HG03103 (cell line): ENCODE results near the gene PCDHB4.
"Not testable (repeated sequence)": the region's sequence is repeated elsewhere in the genome, so short reads cannot be mapped to it uniquely, and the experiment has no call there.

Source experiments
- ATAC-seq: cut with Tn5 transposase; IDR thresholded peaks from one replicate; pipeline ENCODE4 v1.9.1; 2021; ENCODE audit warnings: low read depth; ENCODE audit not compliant: unreplicated experiment

PCDHB4 gene

DNA sequence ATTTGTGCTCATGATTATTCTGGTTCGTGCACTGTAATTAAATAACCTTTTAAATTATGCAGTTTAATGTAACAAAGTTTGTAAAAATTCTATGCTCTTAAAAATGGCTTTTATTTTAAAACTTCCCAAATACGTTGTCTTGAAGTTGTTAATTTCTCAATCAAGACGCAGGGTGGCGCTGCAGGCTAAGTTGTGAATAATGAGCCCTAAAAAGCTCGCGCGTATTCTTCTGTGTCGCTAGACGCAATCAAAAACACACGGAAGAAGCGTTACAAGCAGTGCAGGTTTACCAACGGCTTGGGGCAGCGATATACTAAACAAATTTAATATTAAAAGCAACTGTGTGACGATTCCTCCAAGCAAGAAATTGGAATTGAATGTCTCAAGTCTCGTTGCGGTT is at the start of gene PCDHB4:
PCDHB4 (plus strand) TSS at position 256 of the 400 bp plus-strand sequence. CDS start 181 bp downstream, outside the sequence.
- no peak for ATAC-seq

DNA sequence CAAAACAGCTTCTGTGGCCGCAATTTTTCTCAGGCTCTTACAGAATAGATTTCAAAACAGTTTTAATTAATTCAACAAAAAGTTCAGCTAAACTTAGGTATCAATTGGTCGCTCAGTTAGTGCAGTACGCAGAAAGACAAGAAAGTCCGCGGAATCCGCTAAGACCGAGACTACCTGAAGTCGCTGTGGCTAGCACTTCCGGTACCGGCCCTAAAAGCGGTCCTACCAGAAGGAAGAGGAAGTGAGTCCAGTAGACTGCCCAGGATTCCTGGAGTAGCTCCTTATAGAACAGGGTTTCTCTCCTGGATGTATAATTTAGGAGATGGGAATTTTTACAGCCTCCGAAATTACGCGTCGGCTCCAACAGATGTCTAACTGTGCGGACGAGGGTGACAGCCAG is 43.8 kb upstream of the PCDHB4 start:
- ATAC-seq = no peak

DNA sequence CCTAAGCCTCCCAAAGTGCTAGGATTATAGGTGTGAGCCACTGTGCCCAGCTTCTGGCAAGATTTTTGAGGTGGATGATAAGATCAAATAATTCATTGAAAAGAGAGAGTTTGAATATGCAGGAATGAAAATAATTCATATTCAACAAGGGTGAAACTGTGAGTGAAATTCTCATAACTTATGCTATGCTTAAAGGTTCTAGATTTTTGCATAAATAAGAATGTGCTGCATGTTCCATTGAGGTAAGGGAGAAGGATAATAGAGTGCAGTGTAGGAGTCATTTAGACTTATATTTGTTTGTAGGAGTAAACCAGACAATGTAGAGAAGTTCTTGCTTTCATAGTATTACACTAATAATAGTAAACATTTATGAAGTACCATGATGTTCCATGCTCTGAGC is 39.4 kb upstream of the PCDHB4 start:
- no peak for ATAC-seq

DNA sequence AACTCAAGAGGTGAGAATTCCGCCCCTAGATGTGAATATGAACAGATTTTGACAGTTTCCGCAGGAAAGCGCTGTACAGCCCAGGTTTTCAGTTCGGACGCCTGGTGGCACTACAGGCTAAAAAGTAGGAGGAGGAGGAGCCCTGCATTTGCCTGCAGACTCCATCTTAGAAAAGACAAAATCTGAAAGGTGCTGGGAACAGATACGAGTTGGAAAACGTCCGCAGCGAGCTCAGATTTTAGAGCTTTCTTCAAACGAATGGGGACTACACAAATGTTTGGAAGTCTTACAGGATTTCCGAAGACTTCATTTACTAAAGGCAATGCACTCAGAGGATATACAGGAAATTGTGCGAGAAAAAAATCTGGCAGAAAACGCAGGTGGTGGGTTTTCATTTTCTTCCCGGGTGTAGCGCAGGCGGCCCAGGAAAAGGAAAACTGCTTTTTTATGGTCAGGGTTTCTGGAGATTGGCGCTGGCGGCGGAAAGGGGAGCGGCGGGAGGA is 37.1 kb upstream of the PCDHB4 start:
- ATAC-seq = no peak

DNA sequence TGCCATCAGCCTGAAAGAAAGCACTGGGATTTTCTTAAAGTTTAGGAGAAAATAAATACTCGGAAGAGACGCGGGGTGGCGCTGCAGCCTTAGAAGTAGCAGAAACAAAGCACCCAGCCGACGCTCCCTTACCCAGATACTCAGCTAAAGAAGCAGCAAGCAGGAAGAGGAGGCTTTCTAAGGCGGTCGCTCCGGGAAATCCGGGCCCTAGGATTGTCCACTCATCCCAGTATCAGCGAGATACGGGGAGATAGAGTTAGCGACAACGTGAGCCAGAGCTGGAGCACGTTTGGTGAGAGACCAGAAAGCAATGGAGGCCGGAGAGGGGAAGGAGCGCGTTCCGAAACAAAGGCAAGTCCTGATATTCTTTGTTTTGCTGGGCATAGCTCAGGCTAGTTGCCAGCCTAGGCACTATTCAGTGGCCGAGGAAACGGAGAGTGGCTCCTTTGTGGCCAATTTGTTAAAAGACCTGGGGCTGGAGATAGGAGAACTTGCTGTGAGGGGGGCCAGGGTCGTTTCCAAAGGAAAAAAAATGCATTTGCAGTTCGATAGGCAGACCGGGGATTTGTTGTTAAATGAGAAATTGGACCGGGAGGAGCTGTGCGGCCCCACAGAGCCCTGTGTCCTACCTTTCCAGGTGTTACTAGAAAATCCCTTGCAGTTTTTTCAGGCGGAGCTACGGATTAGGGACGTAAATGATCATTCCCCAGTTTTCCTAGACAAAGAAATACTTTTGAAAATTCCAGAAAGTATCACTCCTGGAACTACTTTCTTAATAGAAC is 26.9 kb upstream of the PCDHB4 start, which contains the start of gene PCDHB2:
PCDHB2 (plus strand) TSS at position 135 of the 782 bp plus-strand sequence; CDS start at position 311, 176 bp downstream.
- ATAC-seq = no peak

- ATAC-seq = no peak
Measured at GRCh38 chr5:141095263-141095641, 26.4 kb upstream of the PCDHB4 start.

- not testable (repeated sequence) for ATAC-seq
Measured at GRCh38 chr5:141096181-141096580, 25.4 kb upstream of the PCDHB4 start.

GRCh38 chr5:141096586-141096985 is 25.0 kb upstream of the PCDHB4 start:
- not testable (repeated sequence) for ATAC-seq

DNA sequence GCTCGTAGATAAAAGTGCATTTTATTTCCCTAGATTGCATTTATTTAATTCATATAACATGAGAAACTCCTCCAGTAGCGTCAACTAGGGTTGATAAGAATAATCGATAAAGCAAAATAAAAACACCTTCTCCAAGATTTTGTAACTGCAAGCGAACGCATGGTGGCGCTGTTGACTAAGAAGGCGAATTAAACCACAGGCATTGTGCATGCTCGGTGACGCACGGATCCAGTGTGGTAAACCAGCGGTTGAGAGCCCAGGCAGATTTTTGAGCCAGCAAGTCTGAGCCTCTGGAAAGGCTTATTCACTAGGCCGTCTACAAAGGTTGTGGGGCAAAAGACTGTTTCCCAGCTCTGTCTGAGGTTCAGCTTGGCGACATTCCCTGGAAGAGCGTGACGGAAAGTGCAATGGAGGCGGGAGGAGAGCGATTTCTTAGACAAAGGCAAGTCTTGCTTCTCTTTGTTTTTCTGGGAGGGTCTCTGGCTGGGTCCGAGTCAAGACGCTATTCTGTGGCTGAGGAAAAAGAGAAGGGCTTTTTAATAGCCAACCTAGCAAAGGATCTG is 21.3 kb upstream of the PCDHB4 start, which contains the start of gene PCDHB3:
PCDHB3 (plus strand) TSS at position 231 of the 563 bp plus-strand sequence; CDS start at position 408, 177 bp downstream.
- no peak for ATAC-seq

DNA sequence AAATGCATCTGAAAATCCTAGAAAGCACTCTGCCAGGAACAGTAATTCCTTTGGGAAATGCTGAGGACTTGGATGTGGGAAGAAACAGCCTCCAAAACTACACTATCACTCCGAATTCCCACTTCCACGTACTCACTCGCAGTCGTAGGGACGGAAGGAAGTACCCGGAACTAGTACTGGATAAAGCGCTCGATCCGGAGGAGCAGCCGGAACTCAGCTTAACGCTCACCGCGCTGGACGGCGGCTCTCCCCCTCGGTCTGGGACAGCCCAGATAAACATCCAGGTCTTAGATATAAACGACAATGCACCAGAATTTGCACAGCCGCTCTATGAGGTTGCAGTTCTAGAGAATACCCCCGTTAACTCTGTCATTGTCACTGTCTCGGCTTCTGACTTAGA is 20.6 kb upstream of the PCDHB4 start:
- no peak for ATAC-seq

DNA sequence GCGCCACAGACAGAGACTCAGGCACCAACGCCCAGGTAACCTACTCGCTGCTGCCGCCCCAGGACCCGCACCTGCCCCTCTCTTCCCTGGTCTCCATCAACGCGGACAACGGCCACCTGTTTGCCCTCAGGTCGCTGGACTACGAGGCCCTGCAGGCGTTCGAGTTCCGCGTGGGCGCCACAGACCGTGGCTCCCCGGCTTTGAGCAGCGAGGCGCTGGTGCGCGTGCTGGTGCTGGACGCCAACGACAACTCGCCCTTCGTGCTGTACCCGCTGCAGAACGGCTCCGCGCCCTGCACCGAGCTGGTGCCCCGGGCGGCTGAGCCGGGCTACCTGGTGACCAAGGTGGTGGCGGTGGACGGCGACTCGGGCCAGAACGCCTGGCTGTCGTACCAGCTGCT is 19.5 kb upstream of the PCDHB4 start:
- ATAC-seq = not testable (repeated sequence)

GRCh38 chr5:141102471-141102870 is 19.1 kb upstream of the PCDHB4 start:
- ATAC-seq = not testable (repeated sequence)

DNA sequence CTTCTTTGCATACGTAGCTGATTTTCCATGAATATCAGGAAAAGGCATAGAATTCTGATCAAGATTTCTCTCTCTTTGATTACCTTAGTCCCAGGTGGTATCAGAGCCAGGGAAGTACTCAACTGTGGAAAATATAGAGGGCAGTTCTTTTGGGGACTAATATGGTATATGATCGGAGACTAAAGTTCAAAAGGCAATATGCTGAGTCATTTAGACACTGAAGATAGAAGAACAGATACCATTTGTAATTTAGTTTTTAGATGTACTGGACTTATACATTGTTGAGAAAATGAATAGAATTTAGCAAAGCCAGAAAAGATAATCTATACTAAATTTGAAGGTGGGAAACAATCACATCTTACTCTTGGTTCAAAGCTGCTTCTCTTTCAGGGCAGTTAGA is 16.3 kb upstream of the PCDHB4 start:
- no peak for ATAC-seq

GRCh38 chr5:141119250-141119649 is 2.4 kb upstream of the PCDHB4 start:
- ATAC-seq = no peak

DNA sequence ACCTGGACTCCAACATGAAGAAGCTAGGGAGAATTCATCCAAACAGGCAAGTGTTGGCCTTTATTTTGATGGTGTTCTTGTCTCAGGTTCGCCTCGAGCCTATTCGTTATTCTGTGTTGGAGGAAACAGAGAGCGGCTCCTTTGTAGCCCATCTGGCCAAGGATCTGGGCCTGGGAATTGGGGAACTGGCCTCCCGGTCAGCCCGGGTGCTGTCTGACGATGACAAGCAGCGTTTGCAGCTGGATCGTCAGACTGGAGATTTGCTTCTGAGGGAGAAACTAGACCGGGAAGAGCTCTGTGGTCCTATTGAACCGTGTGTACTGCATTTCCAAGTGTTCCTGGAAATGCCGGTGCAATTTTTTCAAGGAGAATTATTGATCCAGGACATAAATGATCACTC is 367 bp downstream of the PCDHB4 start:
- ATAC-seq = no peak

GRCh38 chr5:141123396-141124135 is 1.9 kb downstream of the PCDHB4 start:
- ATAC-seq = not testable (repeated sequence)

GRCh38 chr5:141127305-141127704 is 5.7 kb downstream of the PCDHB4 start:
- ATAC-seq = no peak

DNA sequence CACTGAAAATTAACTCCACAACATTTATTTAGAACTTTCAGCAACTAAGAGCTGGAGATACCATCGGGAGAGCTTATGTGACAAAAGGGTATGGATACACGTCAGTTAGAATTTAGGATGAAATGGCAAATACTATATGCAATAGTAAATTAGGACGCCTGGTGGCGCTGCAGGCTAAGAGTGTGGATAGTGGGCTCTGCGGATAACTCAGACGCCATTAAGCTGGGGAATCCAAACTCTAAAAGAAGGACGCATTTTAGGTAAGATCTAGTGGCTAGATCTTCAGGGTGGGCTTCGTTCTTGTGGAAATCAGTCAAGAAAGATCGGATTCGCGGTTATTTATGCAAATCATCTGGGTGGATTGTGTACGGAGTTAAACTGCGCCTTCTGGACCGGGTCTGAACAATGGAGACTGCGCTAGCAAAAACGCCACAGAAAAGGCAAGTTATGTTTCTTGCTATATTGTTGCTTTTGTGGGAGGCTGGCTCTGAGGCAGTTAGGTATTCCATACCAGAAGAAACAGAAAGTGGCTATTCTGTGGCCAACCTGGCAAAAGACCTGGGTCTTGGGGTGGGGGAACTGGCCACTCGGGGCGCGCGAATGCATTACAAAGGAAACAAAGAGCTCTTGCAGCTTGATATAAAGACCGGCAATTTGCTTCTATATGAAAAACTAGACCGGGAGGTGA is 13.6 kb downstream of the PCDHB4 start, which contains the start of gene PCDHB5:
PCDHB5 (plus strand) TSS at position 177 of the 688 bp plus-strand sequence; CDS start at position 406, 229 bp downstream.
- ATAC-seq = no peak

- no peak for ATAC-seq
Measured at GRCh38 chr5:141135718-141136266, 14.2 kb downstream of the PCDHB4 start.

DNA sequence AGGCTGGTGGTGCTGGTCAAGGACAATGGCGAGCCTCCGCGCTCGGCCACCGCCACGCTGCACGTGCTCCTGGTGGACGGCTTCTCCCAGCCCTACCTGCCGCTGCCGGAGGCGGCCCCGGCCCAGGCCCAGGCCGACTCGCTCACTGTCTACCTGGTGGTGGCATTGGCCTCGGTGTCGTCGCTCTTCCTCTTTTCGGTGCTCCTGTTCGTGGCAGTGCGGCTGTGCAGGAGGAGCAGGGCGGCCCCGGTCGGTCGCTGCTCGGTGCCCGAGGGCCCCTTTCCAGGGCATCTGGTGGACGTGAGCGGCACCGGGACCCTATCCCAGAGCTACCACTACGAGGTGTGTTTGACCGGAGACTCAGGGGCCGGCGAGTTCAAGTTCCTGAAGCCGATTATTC is 15.7 kb downstream of the PCDHB4 start:
- not testable (repeated sequence) for ATAC-seq
